SK-N-SH (cell line): ENCODE results near the gene FAXDC2. TPM values are rescaled to one million over a fixed set of nuclear protein-coding genes. Genes with fewer than 3 reads are reported as not detected.
A peak's percentile ranks its signal among the peaks of the same experiment; 100 is the strongest.

Source experiments
- CTCF ChIA-PET: fragments of 300-600, 350-600 bp; formaldehyde crosslinking; extraction: SDS; loops from one replicate; lab custom pipeline; 2021; lab: Yijun Ruan, JAX
- POLR2A ChIA-PET: fragments of 350-600 bp; sonication (Branson Sonifier 250); formaldehyde crosslinking; extraction: SDS; loops from one replicate; lab custom pipeline; 2020; ENCODE audit warnings: antibody characterized with exemption, inconsistent platforms; lab: Yijun Ruan, JAX
- DNase-seq: peaks from one replicate; pipeline ENCODE4 v3.0.0; 2012
- H2AFZ ChIP-seq: fragments of 200-600 bp; sonication (generic); 2 replicates; pipeline ENCODE4 v1.8.1; 2016; ENCODE audit warnings: antibody characterized with exemption, mild to moderate bottlenecking, low read depth
- H3F3A ChIP-seq: fragments of 200-600 bp; sonication (generic); replicated peaks from 2 replicates; pipeline ENCODE3; 2016; ENCODE audit warnings: antibody characterized with exemption, mild to moderate bottlenecking; ENCODE audit not compliant: insufficient read depth
- H3K27ac ChIP-seq, 2 experiments: fragments of 200-500 bp in 1 of 2; fragments of 200-600 bp in 1 of 2; sonication (Bioruptor generic) in 1 of 2; sonication (generic), shearing (Covaris generic) in 1 of 2; 2 replicates each; pipeline versions ENCODE4 v1.5.1 to v1.6.1; 2014 to 2016; ENCODE audit warnings: low read depth in 2 of 2, inconsistent platforms in 1 of 2, low read length in 1 of 2, mild to moderate bottlenecking in 1 of 2, mixed read lengths in 1 of 2
- H3K27me3 ChIP-seq: fragments of 200-600 bp; sonication (generic), shearing (Covaris generic); 2 replicates; pipeline ENCODE4 v1.6.1; 2016; ENCODE audit warnings: mixed run types; ENCODE audit not compliant: insufficient read depth
- H3K36me3 ChIP-seq, 2 experiments: fragments of 200-500 bp in 1 of 2; fragments of 200-600 bp in 1 of 2; sonication (Bioruptor generic) in 1 of 2; sonication (generic) in 1 of 2; replicated peaks in 1 of 2; 2 replicates each; pipeline versions ENCODE3 to v1.5.1; 2014 to 2016; ENCODE audit warnings: low read length in 1 of 2, mild to moderate bottlenecking in 1 of 2; ENCODE audit not compliant: insufficient read depth in 2 of 2, control insufficient read depth in 1 of 2
- H3K4me1 ChIP-seq, 2 experiments: fragments of 200-500 bp in 1 of 2; fragments of 200-600 bp in 1 of 2; sonication (Bioruptor generic) in 1 of 2; sonication (generic), shearing (Covaris generic) in 1 of 2; 2 replicates each; pipeline versions ENCODE4 v1.5.1 to v1.6.1; 2014 to 2016; ENCODE audit warnings: low read depth in 1 of 2, low read length in 1 of 2, mixed run types in 1 of 2; ENCODE audit not compliant: insufficient read depth in 2 of 2, control insufficient read depth in 1 of 2
- H3K4me2 ChIP-seq: fragments of 200-600 bp; sonication (generic), shearing (Covaris generic); 2 replicates; pipeline ENCODE4 v1.6.1; 2017; ENCODE audit warnings: mixed run types
- H3K4me3 ChIP-seq, 2 experiments: fragments of 200-500 bp in 1 of 2; fragments of 200-600 bp in 1 of 2; sonication (Bioruptor generic) in 1 of 2; sonication (generic), shearing (Covaris generic) in 1 of 2; 2 replicates each; pipeline versions ENCODE4 v1.5.1 to v1.8.1; 2014 to 2016; ENCODE audit warnings: low read depth in 2 of 2, inconsistent platforms in 1 of 2, low read length in 1 of 2, mild to moderate bottlenecking in 1 of 2, mixed read lengths in 1 of 2, moderate library complexity in 1 of 2
- H3K79me2 ChIP-seq: fragments of 200-600 bp; sonication (generic); 2 replicates; pipeline ENCODE4 v1.8.1; 2017; ENCODE audit warnings: mild to moderate bottlenecking; ENCODE audit not compliant: insufficient read depth
- H3K9ac ChIP-seq: fragments of 200-600 bp; sonication (generic); 2 replicates; pipeline ENCODE4 v1.6.1; 2017; ENCODE audit warnings: mixed run types
- H3K9me2 ChIP-seq: fragments of 200-600 bp; sonication (generic); 2 replicates; pipeline ENCODE4 v1.6.1; 2017; ENCODE audit warnings: mixed run types
- H3K9me3 ChIP-seq: fragments of 200-600 bp; sonication (generic); 2 replicates; pipeline ENCODE4 v1.6.1; 2017; ENCODE audit warnings: mixed run types, mild to moderate bottlenecking, moderate library complexity
- H4K20me1 ChIP-seq: fragments of 200-600 bp; sonication (generic); 2 replicates; pipeline ENCODE4 v1.6.1; 2017; ENCODE audit warnings: mild to moderate bottlenecking, mixed run types; ENCODE audit not compliant: insufficient read depth
- CTCF ChIP-seq: fragments of 200-600 bp; sonication (generic); IDR thresholded peaks from 2 replicates; pipeline ENCODE4 v1.6.1; 2017; ENCODE audit warnings: antibody characterized with exemption, mild to moderate bottlenecking, moderate library complexity
- ELF1 ChIP-seq: IDR thresholded peaks from 2 replicates; pipeline ENCODE4 v1.4.0; 2012
- EP300 ChIP-seq, 2 experiments: IDR thresholded peaks; 2 replicates each; pipeline versions ENCODE4 v1.4.0 to v1.6.1; 2012; ENCODE audit warnings: borderline replicate concordance in 1 of 2, low read depth in 1 of 2, low read length in 1 of 2
- EZH2phosphoT487 ChIP-seq: fragments of 200-600 bp; sonication (generic); IDR thresholded peaks from 2 replicates; pipeline ENCODE4 v1.6.1; 2017; ENCODE audit warnings: low read depth, mixed run types, mild to moderate bottlenecking, antibody characterized with exemption, moderate library complexity, borderline replicate concordance
- FOSL2 ChIP-seq: IDR thresholded peaks from 2 replicates; pipeline ENCODE4 v1.4.0; 2012; ENCODE audit warnings: low read depth, mild to moderate bottlenecking, moderate library complexity, borderline replicate concordance
- FOXJ3 ChIP-seq: sonication (generic); formaldehyde crosslinking; IDR thresholded peaks from 2 replicates; pipeline ENCODE4 v1.5.1; 2020; ENCODE audit warnings: mild to moderate bottlenecking, missing genetic modification reagents
- FOXM1 ChIP-seq: IDR thresholded peaks from 2 replicates; pipeline ENCODE4 v1.4.0; 2012; ENCODE audit warnings: low read depth, mild to moderate bottlenecking
- JUND ChIP-seq: IDR thresholded peaks from 2 replicates; pipeline ENCODE4 v1.4.0; 2012
- MEF2A ChIP-seq: IDR thresholded peaks from 2 replicates; pipeline ENCODE4 v1.4.0; 2012; ENCODE audit warnings: low read depth, borderline replicate concordance
- MXI1 ChIP-seq: IDR thresholded peaks from 2 replicates; pipeline ENCODE4 v1.6.1; 2012; ENCODE audit warnings: mild to moderate bottlenecking, low read depth, low read length, improper control_type of control experiment
- POLR2AphosphoS5 ChIP-seq: IDR thresholded peaks from 2 replicates; pipeline ENCODE4 v1.6.1; 2012; ENCODE audit warnings: low read depth, low read length
- RCOR1 ChIP-seq: fragments of 150-350 bp; IDR thresholded peaks from 2 replicates; pipeline ENCODE4 v1.6.1; 2017; ENCODE audit warnings: antibody characterized with exemption, low read length
- RXRA ChIP-seq: IDR thresholded peaks from 2 replicates; pipeline ENCODE4 v1.4.0; 2012; ENCODE audit warnings: low read depth, mild to moderate bottlenecking, borderline replicate concordance
- SIN3A ChIP-seq: IDR thresholded peaks from 2 replicates; pipeline ENCODE4 v1.6.1; 2012; ENCODE audit warnings: low read depth, mild to moderate bottlenecking, low read length, moderate library complexity, borderline replicate concordance
- TCF12 ChIP-seq: IDR thresholded peaks from 2 replicates; pipeline ENCODE4 v1.4.0; 2012
- TEAD4 ChIP-seq: IDR thresholded peaks from 2 replicates; pipeline ENCODE4 v1.4.0; 2012; ENCODE audit warnings: mild to moderate bottlenecking, borderline replicate concordance; ENCODE audit not compliant: insufficient read depth
- WGBS: methylation state at CpG from one replicate; pipeline ENCODE4 v1.1.6; 2017; ENCODE audit warnings: low lambda C conversion rate; 5-methylcytosine and 5-hydroxymethylcytosine counted together
- polyA plus RNA-seq, 3 experiments: library from polyadenylated mRNA; depleted of rRNA; stranded (reverse); fragments of >200 nt; gene quantifications; 2 replicates each; pipeline ENCODE4 v1.2.3, GENCODE V29; 2012
- TF ChIP-seq, protein P1 (sequence below): IDR thresholded peaks from 2 replicates; pipeline ENCODE4; 2012
- TF ChIP-seq, protein P2 (sequence below): IDR thresholded peaks from 2 replicates; pipeline ENCODE4 v1.4.0; 2012; ENCODE audit warnings: low read depth

Gene FAXDC2
- polyA plus RNA-seq, 1 of the 3 experiments (the other 2 are of a cell fraction), result 6.0 TPM

- no peak overlapping the region for H3K9ac ChIP-seq
Measured at GRCh38 chr5:154779105-154779504, 71.3 kb downstream of the FAXDC2 start.

DNA sequence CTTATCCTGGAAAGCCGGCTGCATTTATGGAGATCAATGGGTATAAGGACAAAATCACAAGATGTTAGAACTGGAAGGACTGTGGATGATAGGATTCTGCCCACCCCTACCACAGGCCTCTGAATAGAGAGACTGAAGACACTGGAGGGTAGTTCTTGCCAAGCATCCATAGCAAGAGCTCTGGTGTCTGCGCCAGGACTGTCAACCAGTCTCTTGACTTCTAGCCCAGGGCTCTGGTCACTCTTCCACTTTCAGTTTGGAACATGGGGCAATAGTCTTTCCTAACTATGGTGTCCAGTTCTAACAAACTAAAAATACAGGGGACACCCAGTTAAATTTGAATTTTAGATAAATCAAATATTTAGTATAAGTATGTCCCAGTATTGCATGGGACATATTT is 71.9 kb downstream of the FAXDC2 start:
- no peak overlapping the region for H3K9ac ChIP-seq
- CTCF ChIA-PET, result no interaction called here
- no peaks in the 10 kb centered on the region for H3K9me3 ChIP-seq
- H3K4me2 ChIP-seq, result no peak overlapping the region
- peaks cover 11% of the 10 kb centered on the region for H3F3A ChIP-seq
- H3K4me1 ChIP-seq, result peaks cover 15 to 20% of the 10 kb centered on the region in 2 experiments; a peak in 3 of 4 replicates
- POLR2A ChIA-PET, result no interaction called here
- peak overlapping the region in 1 of 2 experiments; percentile 45; a peak in 2 of 4 replicates for H3K27ac ChIP-seq
- 100% methylated on average over 2 of the region's 2 CpGs for WGBS
- peaks cover 100% of the 10 kb centered on the region for H3K79me2 ChIP-seq
- no peak for DNase-seq
- no peaks in the 10 kb centered on the region for H3K36me3 ChIP-seq
- TF ChIP-seq EZH2phosphoT487 (no peak), RCOR1 (no peak)
- no peaks in the 10 kb centered on the region for H3K27me3 ChIP-seq
- H4K20me1 ChIP-seq, result peaks cover 100% of the 10 kb centered on the region
- H2AFZ ChIP-seq, result no peak overlapping the region
- H3K9me2 ChIP-seq, result no peaks in the 10 kb centered on the region
- no peak overlapping the region for H3K4me3 ChIP-seq

More at GRCh38 chr5:154779105-154779504, 71.3 kb downstream of the FAXDC2 start:
- H3K36me3 ChIP-seq, result no peaks in the 10 kb centered on the region
- H3K4me1 ChIP-seq, result peaks cover 15 to 20% of the 10 kb centered on the region in 2 experiments; a peak in 3 of 4 replicates
- WGBS, result 21% methylated on average over 4 of the region's 4 CpGs
- peaks cover 100% of the 10 kb centered on the region for H3K79me2 ChIP-seq
- peaks cover 11% of the 10 kb centered on the region for H3F3A ChIP-seq
- ChIA-PET POLR2A (no interaction called here), CTCF (no interaction called here)
- H2AFZ ChIP-seq, result no peak overlapping the region
- no peaks in the 10 kb centered on the region for H3K9me3 ChIP-seq
- no peaks in the 10 kb centered on the region for H3K27me3 ChIP-seq
- TF ChIP-seq FOSL2, result peak; percentile 87
- TF ChIP-seq TCF12, result peak; percentile 41; the same call in 1 of the 2 replicates
- TF ChIP-seq SIN3A, result peak; percentile 70; the same call in 1 of the 2 replicates
- TF ChIP-seq, protein P1, sequence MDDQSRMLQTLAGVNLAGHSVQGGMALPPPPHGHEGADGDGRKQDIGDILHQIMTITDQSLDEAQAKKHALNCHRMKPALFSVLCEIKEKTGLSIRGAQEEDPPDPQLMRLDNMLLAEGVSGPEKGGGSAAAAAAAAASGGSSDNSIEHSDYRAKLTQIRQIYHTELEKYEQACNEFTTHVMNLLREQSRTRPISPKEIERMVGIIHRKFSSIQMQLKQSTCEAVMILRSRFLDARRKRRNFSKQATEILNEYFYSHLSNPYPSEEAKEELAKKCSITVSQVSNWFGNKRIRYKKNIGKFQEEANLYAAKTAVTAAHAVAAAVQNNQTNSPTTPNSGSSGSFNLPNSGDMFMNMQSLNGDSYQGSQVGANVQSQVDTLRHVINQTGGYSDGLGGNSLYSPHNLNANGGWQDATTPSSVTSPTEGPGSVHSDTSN, result peak; percentile 83
- peak in 1 of 2 experiments; percentile 37; a peak in 1 of 4 replicates for TF ChIP-seq EP300 (IDR thresholded peaks at IDR 0.05; ENCODE audit: borderline replicate concordance in 1 of 2, low read depth in 1 of 2, low read length in 1 of 2)
- TF ChIP-seq JUND, result peak; percentile 57; the same call in 1 of the 2 replicates
- TF ChIP-seq ELF1, result no peak
- no peak for TF ChIP-seq FOXM1
- peaks cover 100% of the 10 kb centered on the region for H4K20me1 ChIP-seq
- no peak overlapping the region for H3K4me2 ChIP-seq
- no peak overlapping the region for H3K4me3 ChIP-seq
- no peak for DNase-seq
- no peaks in the 10 kb centered on the region for H3K9me2 ChIP-seq
- H3K27ac ChIP-seq, result peak overlapping the region in 1 of 2 experiments; percentile 45; a peak in 2 of 4 replicates

GRCh38 chr5:154776167-154776566 is 74.2 kb downstream of the FAXDC2 start:
- Histone ChIP-seq H3F3A (peaks cover 13% of the 10 kb centered on the region), H3K36me3 (no peaks in the 10 kb centered on the region), H3K9ac (no peak overlapping the region), H3K79me2 (peaks cover 100% of the 10 kb centered on the region), H2AFZ (no peak overlapping the region), H3K27me3 (no peaks in the 10 kb centered on the region), H3K9me3 (no peaks in the 10 kb centered on the region), H3K27ac (no peak overlapping the region), H3K4me3 (no peak overlapping the region), H3K4me2 (no peak overlapping the region), H3K9me2 (no peaks in the 10 kb centered on the region), H4K20me1 (peaks cover 100% of the 10 kb centered on the region), H3K4me1 (peaks cover 13 to 21% of the 10 kb centered on the region in 2 experiments)
- CTCF ChIA-PET, result interaction anchor here (2.2 kb wide), 1 partner anchor 126 kb away, joined by 8 read pairs; no protein-coding TSS in a partner anchor
- POLR2A ChIA-PET, result no interaction called here
- WGBS, result 80% methylated on average over 1 of the region's 1 CpG
- DNase-seq, result no peak
- TF ChIP-seq, protein P2, sequence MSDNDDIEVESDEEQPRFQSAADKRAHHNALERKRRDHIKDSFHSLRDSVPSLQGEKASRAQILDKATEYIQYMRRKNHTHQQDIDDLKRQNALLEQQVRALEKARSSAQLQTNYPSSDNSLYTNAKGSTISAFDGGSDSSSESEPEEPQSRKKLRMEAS, result no peak
- TF ChIP-seq, protein P1, result no peak
- TF ChIP-seq TEAD4 (no peak), SIN3A (no peak), ELF1 (no peak), FOXJ3 (CRISPR knock-in tag) (no peak), MEF2A (no peak), RXRA (no peak), MXI1 (no peak), TCF12 (no peak), FOXM1 (no peak), CTCF (no peak), JUND (no peak), EP300 (IDR thresholded peaks at IDR 0.05; ENCODE audit: borderline replicate concordance in 1 of 2, low read depth in 1 of 2, low read length in 1 of 2) (no peak), RCOR1 (no peak), POLR2AphosphoS5 (no peak)
